Measurements from ENCODE around the gene GALNT1. TPM values are rescaled to one million over a fixed set of nuclear protein-coding genes. Genes with fewer than 3 reads are reported as not detected.

Gene GALNT1
- total and polyA plus RNA-seq, 9 of the 15 experiments (the other 6 are each of a cell fraction or from before 2014, with no cell fraction given): 14.4 to 54.1 (median 36.6) TPM

DNA sequence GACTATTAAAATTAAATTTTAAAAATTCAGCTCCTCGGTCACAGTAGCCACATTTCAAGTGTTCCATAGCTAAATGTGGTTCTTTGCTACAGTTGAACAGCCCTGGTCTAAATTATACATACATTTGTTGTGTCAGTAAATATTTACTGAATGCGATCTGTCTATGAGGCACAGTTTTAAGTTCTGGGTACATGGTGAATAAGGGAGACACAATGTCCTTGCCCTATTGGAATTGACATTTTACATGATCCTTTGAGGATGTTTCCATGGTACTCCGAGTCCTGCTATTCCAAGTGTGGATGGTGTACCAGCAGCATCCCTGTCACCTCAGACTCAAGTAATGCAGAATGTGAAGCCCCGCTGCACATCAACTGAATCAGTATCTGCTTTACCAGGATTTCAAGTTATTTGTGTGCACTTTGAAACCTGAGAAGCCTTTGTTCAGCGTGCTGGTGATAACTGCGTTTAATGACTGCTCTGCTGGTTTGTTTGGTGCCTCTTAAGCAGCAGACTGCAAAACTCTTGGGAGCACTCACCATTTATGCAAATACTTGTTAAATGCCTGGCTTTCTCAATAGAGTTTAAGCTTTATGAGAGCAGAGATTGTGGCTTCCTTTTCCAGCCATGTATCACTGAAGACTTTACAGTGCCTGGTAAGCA lies 1.5 kb downstream of the GALNT1 start (continued):
- TF ChIP-seq ZBTB1 (CRISPR knock-in tag; IDR thresholded peaks at IDR 0.05; ENCODE audit: borderline replicate concordance, low read depth) (0 out of 2 replicates have a peak, but pooled peaks have one; percentile 35), SIRT6 (IDR thresholded peaks at IDR 0.05; ENCODE audit: low read depth, low read length) (no peak), ZNF263 (CRISPR knock-in tag; IDR thresholded peaks at IDR 0.05; ENCODE audit: borderline replicate concordance) (0 out of 2 replicates have a peak, but pooled peaks have one; percentile 20), ZNF184 (CRISPR knock-in tag; IDR thresholded peaks at IDR 0.05) (no peak), BCL6 (CRISPR knock-in tag; IDR thresholded peaks at IDR 0.05) (no peak), MTA3 (IDR thresholded peaks at IDR 0.05; ENCODE audit: borderline replicate concordance) (peak; percentile 14; the same call in 1 of the 2 replicates), GTF2F1 (IDR thresholded peaks at IDR 0.05; ENCODE audit: low read depth, low read length) (no peak), ZNF311 (CRISPR knock-in tag; IDR thresholded peaks at IDR 0.05) (no peak), CCNT2 (IDR thresholded peaks at IDR 0.05; ENCODE audit: borderline replicate concordance, extremely low read depth, insufficient read length, low read depth, low read length) (no peak), PTRF (tag; IDR thresholded peaks at IDR 0.05) (no peak), FOXA1 (IDR thresholded peaks at IDR 0.05; ENCODE audit: borderline replicate concordance) (no peak)
- TF ChIP-seq, protein P1, sequence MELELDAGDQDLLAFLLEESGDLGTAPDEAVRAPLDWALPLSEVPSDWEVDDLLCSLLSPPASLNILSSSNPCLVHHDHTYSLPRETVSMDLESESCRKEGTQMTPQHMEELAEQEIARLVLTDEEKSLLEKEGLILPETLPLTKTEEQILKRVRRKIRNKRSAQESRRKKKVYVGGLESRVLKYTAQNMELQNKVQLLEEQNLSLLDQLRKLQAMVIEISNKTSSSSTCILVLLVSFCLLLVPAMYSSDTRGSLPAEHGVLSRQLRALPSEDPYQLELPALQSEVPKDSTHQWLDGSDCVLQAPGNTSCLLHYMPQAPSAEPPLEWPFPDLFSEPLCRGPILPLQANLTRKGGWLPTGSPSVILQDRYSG (tag; conservative IDR thresholded peaks at IDR 0.05; ENCODE audit: low read depth): no peak
- TF ChIP-seq, protein P2, sequence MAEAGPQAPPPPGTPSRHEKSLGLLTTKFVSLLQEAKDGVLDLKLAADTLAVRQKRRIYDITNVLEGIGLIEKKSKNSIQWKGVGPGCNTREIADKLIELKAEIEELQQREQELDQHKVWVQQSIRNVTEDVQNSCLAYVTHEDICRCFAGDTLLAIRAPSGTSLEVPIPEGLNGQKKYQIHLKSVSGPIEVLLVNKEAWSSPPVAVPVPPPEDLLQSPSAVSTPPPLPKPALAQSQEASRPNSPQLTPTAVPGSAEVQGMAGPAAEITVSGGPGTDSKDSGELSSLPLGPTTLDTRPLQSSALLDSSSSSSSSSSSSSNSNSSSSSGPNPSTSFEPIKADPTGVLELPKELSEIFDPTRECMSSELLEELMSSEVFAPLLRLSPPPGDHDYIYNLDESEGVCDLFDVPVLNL (CRISPR knock-in tag; IDR thresholded peaks at IDR 0.05; ENCODE audit: low read depth): no peak

Measured in K562 (cell line).